Activated T-helper 1 cell treated with anti-CD3 and anti-CD28 coated beads, Interleukin-2, amount 50 U/mL, for 16 hours (primary cell): ENCODE data around the gene PCDHA6.
"Not testable (repeated sequence)": the region's sequence is repeated elsewhere in the genome, so short reads cannot be mapped to it uniquely, and the experiment has no call there.

ENCODE experiments used
- DNase-seq, 2 donors: peaks; one replicate each; pipeline ENCODE4 v3.0.0-alpha.2; 2020; ENCODE audit warnings: low read depth in 1 of 2, low spot score in 1 of 2

Gene PCDHA6

DNA sequence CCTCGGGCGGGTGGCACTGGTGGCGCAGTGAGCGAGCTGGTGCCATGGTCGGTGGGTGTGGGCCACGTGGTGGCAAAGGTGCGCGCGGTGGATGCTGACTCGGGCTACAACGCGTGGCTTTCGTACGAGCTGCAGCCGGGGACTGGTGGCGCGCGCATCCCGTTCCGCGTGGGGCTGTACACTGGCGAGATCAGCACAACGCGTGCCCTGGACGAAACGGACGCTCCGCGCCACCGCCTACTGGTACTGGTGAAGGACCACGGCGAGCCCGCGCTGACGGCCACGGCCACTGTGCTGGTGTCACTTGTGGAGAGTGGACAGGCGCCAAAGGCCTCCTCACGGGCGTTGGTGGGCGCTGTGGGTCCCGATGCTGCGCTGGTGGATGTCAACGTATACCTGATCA, 18.9 kb upstream of the PCDHA6 start:
- DNase-seq, result no peak

DNA sequence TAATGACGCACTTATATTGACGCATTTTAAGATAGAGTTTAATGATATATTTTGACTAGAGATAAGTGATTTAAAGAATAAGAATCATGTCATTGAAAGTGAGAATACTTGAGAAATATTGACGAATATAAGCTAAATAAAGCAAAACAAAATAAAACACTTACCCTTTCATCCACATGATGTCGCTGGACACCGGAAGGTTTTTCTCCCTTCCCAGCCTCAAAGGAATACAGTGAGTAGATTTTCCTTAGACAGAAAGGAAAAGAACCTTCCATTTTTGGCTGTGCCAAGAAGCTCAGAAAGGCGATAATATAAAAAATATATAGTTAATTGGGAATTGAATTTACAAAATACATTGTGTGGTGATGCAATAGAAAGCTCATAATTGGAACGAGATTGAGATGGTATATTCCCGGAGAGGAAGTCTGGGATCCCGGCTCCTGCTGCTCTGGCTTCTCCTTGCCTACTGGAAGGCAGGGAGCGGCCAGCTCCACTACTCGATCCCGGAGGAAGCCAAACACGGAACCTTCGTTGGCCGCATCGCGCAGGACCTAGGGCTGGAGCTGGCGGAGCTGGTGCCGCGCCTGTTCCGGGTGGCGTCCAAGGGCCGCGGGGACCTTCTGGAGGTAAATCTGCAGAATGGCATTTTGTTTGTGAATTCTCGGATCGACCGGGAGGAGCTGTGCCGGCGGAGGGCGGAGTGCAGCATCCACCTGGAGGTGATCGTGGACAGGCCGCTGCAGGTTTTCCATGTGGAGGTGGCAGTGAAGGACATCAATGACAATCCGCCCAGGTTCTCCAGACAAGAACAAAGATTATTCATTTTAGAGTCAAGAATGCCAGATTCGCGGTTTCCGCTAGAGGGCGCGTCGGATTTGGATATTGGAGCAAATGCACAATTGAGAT, 6.1 kb upstream of the PCDHA6 start, which contains the start of gene PCDHA5:
Gene PCDHA5, plus strand, starts transcription at position 239 of the 906 bp plus-strand sequence.
- DNase-seq, result no peak

DNA sequence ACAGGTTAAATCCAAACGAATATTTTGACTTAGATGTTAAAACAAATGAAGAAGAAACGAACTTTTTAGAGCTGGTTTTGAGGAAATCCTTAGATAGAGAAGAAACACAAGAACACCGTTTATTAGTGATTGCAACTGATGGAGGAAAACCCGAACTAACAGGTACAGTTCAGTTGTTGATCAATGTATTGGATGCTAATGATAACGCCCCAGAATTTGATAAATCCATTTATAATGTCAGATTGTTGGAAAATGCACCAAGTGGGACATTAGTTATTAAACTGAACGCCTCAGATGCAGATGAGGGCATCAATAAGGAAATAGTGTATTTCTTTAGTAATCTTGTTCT, 5.5 kb upstream of the PCDHA6 start:
- DNase-seq, result no peak

DNA sequence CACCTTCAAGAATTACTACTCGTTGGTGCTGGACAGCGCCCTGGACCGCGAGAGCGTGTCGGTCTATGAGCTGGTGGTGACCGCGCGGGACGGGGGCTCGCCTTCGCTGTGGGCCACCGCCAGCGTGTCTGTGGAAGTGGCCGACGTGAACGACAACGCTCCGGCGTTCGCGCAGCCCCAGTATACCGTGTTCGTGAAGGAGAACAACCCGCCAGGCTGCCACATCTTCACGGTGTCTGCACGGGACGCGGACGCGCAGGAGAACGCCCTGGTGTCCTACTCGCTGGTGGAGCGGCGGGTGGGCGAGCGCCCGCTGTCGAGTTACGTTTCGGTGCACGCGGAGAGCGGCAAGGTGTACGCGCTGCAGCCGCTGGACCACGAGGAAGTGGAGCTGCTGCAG, 4.8 kb upstream of the PCDHA6 start:
- DNase-seq, result not testable (repeated sequence)

DNA sequence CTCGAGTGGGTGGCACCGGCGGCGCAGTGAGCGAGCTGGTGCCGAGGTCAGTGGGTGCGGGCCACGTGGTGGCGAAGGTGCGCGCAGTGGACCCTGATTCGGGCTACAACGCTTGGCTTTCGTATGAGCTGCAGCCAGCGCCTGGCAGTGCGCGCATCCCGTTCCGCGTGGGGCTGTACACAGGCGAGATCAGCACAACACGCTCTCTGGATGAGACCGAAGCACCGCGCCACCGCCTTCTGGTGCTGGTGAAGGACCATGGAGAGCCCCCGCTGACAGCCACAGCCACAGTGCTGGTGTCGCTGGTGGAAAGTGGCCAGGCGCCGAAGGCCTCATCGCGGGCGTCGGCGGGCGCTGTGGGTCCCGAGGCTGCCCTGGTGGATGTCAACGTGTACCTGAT, 4.3 kb upstream of the PCDHA6 start:
- no peak for DNase-seq

GRCh38 chr5:140828362-140828737, 590 bp downstream of the PCDHA6 start:
- DNase-seq, result no peak

DNA sequence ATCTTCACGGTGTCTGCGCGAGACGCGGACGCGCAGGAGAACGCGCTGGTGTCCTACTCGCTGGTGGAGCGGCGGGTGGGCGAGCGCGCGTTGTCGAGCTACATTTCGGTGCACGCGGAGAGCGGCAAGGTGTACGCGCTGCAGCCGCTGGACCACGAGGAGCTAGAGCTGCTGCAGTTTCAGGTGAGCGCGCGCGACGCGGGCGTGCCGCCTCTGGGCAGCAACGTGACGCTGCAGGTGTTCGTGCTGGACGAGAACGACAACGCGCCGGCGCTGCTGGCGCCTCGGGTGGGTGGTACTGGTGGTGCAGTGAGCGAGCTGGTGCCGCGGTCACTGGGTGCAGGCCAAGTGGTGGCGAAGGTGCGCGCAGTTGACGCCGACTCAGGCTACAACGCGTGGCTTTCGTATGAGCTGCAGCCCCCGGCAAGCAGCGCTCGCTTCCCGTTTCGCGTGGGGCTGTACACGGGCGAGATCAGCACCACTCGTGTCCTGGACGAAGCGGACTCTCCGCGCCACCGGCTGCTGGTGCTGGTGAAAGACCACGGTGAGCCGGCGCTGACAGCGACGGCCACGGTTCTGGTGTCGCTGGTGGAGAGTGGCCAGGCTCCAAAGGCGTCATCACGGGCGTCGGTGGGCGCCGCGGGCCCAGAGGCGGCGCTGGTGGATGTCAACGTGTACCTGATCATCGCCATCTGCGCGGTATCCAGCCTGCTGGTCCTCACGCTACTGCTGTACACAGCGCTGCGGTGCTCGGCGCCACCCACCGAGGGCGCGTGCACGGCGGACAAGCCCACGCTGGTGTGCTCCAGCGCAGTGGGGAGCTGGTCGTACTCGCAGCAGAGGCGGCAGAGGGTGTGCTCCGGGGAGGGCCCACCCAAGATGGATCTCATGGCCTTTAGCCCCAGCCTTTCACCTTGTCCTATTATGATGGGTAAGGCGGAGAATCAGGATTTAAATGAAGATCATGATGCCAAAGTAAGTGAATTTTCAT, 2.0 kb downstream of the PCDHA6 start:
- DNase-seq, result not testable (repeated sequence)

DNA sequence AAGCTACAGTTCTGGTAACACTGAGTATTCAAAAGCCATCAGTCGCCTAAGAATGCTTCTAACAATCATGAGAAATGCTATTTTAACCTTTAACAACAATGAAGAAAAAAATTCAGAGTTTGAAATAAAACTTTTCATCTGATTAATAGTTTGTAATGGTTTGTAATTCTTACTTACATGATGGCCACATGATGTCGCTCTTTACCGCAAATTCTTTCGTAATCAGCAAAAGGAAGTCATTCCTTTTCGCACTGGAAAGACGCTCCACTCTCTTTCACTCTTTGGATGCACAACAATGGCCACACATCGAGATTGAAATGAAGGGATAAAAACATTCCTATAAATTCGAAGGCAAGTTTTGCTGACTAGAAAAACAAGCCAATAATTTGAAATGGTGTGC, 6.2 kb downstream of the PCDHA6 start, which contains the start of gene PCDHA7:
Gene PCDHA7, plus strand, starts transcription at position 277 of the 400 bp plus-strand sequence. Its CDS starts 115 bp downstream, at position 392.
- no peak for DNase-seq

DNA sequence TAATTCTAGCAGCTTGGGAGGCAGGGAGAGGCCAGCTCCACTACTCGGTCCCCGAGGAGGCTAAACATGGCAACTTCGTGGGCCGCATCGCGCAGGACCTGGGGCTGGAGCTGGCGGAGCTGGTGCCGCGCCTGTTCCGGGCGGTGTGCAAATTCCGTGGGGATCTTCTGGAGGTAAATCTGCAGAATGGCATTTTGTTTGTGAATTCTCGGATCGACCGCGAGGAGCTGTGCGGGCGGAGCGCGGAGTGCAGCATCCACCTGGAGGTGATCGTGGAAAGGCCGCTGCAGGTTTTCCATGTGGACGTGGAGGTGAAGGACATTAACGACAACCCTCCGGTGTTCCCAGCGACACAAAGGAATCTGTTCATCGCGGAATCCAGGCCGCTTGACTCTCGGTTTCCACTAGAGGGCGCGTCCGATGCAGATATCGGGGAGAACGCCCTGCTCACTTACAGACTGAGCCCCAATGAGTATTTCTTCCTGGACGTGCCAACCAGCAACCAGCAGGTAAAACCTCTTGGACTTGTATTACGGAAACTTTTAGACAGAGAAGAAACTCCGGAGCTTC, 6.8 kb downstream of the PCDHA6 start:
- not testable (repeated sequence) for DNase-seq

DNA sequence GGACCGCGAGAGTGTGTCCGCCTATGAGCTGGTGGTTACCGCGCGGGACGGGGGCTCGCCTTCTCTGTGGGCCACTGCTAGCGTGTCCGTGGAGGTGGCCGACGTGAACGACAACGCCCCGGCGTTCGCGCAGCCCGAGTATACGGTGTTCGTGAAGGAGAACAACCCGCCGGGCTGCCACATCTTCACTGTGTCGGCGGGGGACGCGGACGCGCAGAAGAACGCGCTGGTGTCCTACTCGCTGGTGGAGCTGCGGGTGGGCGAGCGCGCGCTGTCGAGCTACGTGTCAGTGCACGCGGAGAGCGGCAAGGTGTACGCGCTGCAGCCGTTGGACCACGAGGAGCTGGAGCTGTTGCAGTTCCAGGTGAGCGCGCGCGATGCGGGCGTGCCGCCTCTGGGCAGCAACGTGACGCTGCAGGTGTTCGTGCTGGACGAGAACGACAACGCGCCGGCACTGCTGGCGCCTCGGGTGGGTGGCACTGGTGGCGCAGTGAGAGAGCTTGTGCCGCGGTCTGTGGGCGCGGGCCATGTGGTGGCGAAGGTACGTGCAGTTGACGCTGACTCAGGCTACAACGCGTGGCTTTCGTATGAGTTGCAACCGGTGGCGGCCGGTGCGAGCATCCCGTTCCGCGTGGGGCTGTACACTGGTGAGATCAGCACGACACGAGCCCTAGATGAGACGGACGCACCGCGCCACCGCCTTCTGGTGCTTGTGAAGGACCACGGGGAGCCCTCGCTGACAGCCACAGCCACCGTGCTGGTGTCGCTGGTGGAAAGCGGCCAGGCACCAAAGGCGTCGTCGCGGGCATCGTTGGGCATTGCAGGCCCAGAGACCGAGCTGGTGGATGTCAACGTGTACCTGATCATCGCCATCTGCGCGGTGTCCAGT, 8.1 kb downstream of the PCDHA6 start:
- no peak for DNase-seq

GRCh38 chr5:140840978-140841962, 13.5 kb downstream of the PCDHA6 start, which contains the start of gene PCDHA8:
TSS of gene PCDHA8 (plus strand) at chr5:140841187. CDS start at chr5:140841322, 135 bp downstream.
- DNase-seq, result no peak

GRCh38 chr5:140842798-140843733, 15.3 kb downstream of the PCDHA6 start:
- DNase-seq, result no peak

DNA sequence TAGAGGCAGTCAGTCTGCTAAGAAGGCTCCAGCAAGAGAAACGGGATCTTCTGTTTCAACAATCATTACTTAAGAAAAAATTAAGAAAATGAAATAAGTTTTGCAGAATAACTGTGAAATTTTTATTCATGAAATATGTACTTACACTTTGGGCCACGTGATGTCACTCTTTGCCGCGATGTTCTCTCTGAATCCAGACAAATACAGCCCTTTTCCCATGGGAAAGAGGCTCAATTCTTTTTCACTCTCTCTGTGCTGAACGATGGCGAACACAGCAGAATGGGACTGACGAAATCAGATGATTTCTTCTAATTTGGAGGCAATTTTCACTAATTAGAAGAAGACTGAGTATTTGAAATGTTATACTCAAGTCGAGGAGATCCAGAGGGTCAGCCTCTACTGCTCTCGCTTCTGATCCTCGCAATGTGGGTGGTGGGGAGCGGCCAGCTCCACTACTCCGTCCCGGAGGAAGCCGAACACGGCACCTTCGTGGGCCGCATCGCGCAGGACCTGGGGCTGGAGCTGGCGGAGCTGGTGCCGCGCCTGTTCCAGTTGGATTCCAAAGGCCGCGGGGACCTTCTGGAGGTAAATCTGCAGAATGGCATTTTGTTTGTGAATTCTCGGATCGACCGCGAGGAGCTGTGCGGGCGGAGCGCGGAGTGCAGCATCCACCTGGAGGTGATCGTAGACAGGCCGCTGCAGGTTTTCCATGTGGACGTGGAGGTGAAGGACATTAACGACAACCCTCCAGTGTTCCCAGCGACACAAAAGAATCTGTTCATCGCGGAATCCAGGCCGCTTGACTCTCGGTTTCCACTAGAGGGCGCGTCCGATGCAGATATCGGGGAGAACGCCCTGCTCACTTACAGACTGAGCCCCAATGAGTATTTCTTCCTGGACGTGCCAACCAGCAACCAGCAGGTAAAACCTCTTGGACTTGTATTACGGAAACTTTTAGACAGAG, 20.7 kb downstream of the PCDHA6 start, which contains the start of gene PCDHA9:
Gene PCDHA9, plus strand, starts transcription at position 244 of the 964 bp plus-strand sequence. Its CDS starts 114 bp downstream, at position 358.
- DNase-seq, result not testable (repeated sequence)

- DNase-seq, result not testable (repeated sequence)
Observed at GRCh38 chr5:140849831-140850634, 22.3 kb downstream of the PCDHA6 start.

DNA sequence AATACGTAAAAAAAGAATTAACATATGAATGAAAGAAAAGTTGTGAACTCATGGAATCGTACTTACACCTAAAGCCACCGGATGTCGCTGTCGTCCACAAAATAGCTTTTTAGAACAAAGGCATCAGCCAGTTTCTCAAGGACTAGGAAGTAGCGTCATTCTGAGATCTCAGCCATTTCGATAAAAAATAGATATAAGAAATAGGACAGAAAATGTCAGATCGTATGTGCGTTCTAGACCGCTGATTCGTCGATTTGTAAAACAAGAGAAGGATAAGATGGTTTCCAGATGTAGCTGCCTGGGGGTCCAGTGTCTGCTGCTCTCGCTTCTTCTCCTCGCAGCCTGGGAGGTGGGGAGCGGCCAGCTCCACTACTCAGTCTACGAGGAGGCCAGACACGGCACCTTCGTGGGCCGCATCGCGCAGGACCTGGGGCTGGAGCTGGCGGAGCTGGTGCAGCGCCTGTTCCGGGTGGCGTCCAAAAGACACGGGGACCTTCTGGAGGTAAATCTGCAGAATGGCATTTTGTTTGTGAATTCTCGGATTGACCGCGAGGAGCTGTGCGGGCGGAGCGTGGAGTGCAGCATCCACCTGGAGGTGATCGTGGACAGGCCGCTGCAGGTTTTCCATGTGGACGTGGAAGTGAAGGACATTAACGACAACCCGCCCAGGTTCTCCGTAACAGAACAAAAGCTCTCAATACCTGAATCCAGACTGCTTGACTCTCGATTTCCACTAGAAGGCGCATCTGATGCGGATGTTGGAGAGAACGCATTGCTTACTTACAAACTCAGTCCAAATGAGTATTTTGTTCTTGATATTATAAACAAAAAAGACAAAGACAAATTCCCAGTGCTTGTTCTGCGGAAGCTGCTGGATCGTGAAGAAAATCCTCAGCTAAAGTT, 28.3 kb downstream of the PCDHA6 start, which contains the start of gene PCDHA10:
Gene PCDHA10, plus strand, starts transcription at position 126 of the 903 bp plus-strand sequence. Its CDS starts 152 bp downstream, at position 278.
- no peak for DNase-seq
